Pancreas (tissue), 10 donors: ENCODE data around the gene EHF. TPM values are rescaled to one million over a fixed set of nuclear protein-coding genes. Genes with fewer than 3 reads are reported as not detected.

Experiments used
- ATAC-seq, 4 donors: fragments of 200-7000 bp; cut with Tn5 transposase; one replicate each; pipeline versions ENCODE4 v1.8.0 to v1.9.1; 2020; ENCODE audit warnings: mild to moderate bottlenecking in 4 of 4, moderate library complexity in 4 of 4
- DNase-seq, 6 donors: peaks; one replicate each; pipeline ENCODE4 v3.0.0-alpha.2; 2020
- FAIRE-seq: peaks from 2 replicates; lab custom pipeline; 2012; peaks lifted over from hg19 to GRCh38; lab: Jason Lieb, UNC
- H3K27ac ChIP-seq, 4 donors: fragments of 200-600 bp; sonication (generic); 1 replicate in 3 of 4; 2 replicates in 1 of 4; pipeline versions ENCODE4 v1.5.0 to v1.8.0; 2020
- H3K27me3 ChIP-seq, 4 donors: fragments of 200-600 bp; one replicate each; pipeline ENCODE4 v1.8.0; 2021
- H3K36me3 ChIP-seq, 3 donors: fragments of 200-600 bp; sonication (generic) in 1 of 3; one replicate each; pipeline versions ENCODE4 v1.5.0 to v1.8.0; 2020 to 2021
- H3K4me1 ChIP-seq, 3 donors: fragments of 200-600 bp; one replicate each; pipeline ENCODE4 v1.8.0; 2021
- H3K4me3 ChIP-seq, 4 donors: fragments of 200-600 bp; sonication (generic) in 2 of 4; one replicate each; pipeline versions ENCODE4 v1.5.0 to v1.8.0; 2020 to 2021
- H3K9me3 ChIP-seq, 4 donors: fragments of 200-600 bp; one replicate each; pipeline ENCODE4 v1.8.0; 2021
- CTCF ChIP-seq, 4 donors: fragments of 200-600 bp; sonication (generic) in 3 of 4; IDR thresholded peaks; one replicate each; pipeline versions ENCODE4 v1.5.0 to v1.8.0; 2021; ENCODE audit warnings: antibody characterized with exemption in 4 of 4
- WGBS, 2 donors: extraction: QIAGEN DNeasy Blood & Tissue Kit; methylation state at CpG; one replicate each; pipeline ENCODE4 v1.1.7; 2013; 5-methylcytosine and 5-hydroxymethylcytosine counted together
- intact Hi-C, 3 donors: fragments of 100-400 bp; cut with DNase I; formaldehyde crosslinking; loops; one replicate each; pipeline versions ENCODE4 v1.11.1 to v1.14.2; 2022
- polyA plus RNA-seq, 2 donors: library from polyadenylated mRNA; stranded (reverse); fragments of 200-250 nt; gene quantifications; one replicate each; pipeline ENCODE4 v1.2.3, GENCODE V29; 2013
- total RNA-seq, 6 donors: library from RNA; stranded (reverse); fragmentation: NEBNext Ultra II Directional in 4 of 6; extraction: Animal tissue kit (Norgen Biotek cat#: 25700) in 4 of 6; gene quantifications; one replicate each; pipeline versions ENCODE4 v1.2.1 to v1.2.4, GENCODE V29; 2021 to 2023
- donor health status: healthy with polysubstance abuse.
- donor health status: DM: no; HTN: no; CAD: no; lungs with moderate emphysema.
- donor health status: DM: no; HTN: no; CAD: no.
- donor health status: control.
- donor health status: control.
- donor health status: Bipolar disorder and iron deficiency.
- donor health status: DM: yes; HTN: yes; CAD: no.
- donor health status: DM: no; HTN: no; CAD: no.
- donor health status: DM: no; HTN: no; CAD: no.
- donor health status: DM: yes; HTN: yes; CAD: no.

The EHF gene
- total and polyA plus RNA-seq, 8 donors, result 7.7 to 58.2 (median 32.4) TPM

- Histone ChIP-seq H3K4me3 (no peak overlapping the region), H3K36me3 (no peaks in the 10 kb centered on the region), H3K4me1 (peaks cover 21 to 47% (median 28%) of the 10 kb centered on the region in 3 donors), H3K27ac (peak overlapping the region in 2 of 4 donors; percentile 16 to 47), H3K9me3 (no peaks in the 10 kb centered on the region), H3K27me3 (no peaks in the 10 kb centered on the region)
- FAIRE-seq, result no peak
- TF ChIP-seq CTCF (IDR thresholded peaks at IDR 0.05), result no peak
- 11 to 15% methylated on average over 7 of the region's 7 CpGs for WGBS, 2 donors
- peak in 2 of 6 donors; percentile 47 to 50 for DNase-seq
- intact Hi-C loops, result no loop called here
- ATAC-seq, result peak in 3 of 4 donors; percentile 17 to 55 (median 18)
These were observed 3.9 kb upstream of the EHF start for GRCh38 chr11:34616830-34617504.

DNA sequence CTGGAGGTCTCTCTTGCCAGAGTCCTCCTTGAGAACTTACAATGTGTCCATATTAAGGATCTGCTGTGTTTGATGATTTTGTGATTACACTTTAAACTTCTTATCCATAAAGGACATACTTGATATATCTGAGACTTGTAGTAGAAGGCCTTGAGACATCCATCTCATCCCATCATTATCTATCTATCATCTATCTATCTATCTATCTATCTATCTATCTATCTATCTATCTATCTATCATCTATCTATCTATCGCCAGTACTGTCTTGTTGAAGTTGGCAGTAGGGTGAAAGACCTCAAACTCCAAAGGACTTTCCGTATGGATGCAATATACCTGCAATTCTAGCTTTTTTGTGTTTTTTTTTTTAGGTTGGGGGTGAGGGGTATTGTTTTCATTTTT is 2.5 kb upstream of the EHF start:
- Histone ChIP-seq H3K27me3 (no peaks in the 10 kb centered on the region), H3K9me3 (no peaks in the 10 kb centered on the region), H3K4me3 (no peak overlapping the region), H3K27ac (peak overlapping the region in 1 of 4 donors; percentile 95), H3K4me1 (peaks cover 21 to 45% (median 28%) of the 10 kb centered on the region in 3 donors), H3K36me3 (no peaks in the 10 kb centered on the region)
- WGBS, 2 donors, result 88 to 90% methylated on average over 2 of the region's 2 CpGs
- TF ChIP-seq CTCF (IDR thresholded peaks at IDR 0.05), result no peak
- intact Hi-C loops, result no loop called here
- ATAC-seq, result no peak
- DNase-seq, result no peak
- no peak for FAIRE-seq

DNA sequence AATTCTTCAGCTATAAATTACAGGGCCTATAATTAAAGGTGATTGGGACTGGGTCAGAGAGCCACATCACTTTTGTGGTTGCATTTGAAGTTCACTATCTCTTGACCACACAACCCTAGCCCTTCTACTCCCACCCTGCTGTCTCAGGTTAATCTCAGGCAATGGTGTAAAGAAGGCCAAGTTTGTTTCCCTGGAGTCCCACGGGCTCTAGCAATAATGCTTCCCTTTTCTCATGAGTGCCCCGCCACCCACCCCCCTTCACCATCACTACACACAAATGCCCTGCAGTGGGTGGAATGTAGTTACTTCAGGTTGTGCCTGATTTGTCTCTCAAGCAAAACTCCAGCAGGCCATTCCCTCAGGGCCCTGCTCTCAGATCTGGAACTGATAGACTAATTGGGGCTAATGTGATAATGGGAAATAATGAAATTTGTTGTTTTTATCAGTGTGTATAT is 1.8 kb upstream of the EHF start:
- no peak for FAIRE-seq
- H3K36me3 ChIP-seq, result no peaks in the 10 kb centered on the region
- H3K27me3 ChIP-seq, result no peaks in the 10 kb centered on the region
- 70 to 74% methylated on average over 2 of the region's 2 CpGs for WGBS, 2 donors
- intact Hi-C loops, result no loop called here
- peak overlapping the region in 2 of 4 donors; percentile 95 to 96 for H3K27ac ChIP-seq
- no peak for DNase-seq
- no peak for ATAC-seq
- H3K9me3 ChIP-seq, result no peaks in the 10 kb centered on the region
- no peak for TF ChIP-seq CTCF (IDR thresholded peaks at IDR 0.05)
- no peak overlapping the region for H3K4me3 ChIP-seq
- H3K4me1 ChIP-seq, result peaks cover 21 to 44% (median 28%) of the 10 kb centered on the region in 3 donors

GRCh38 chr11:34620202-34620601 is 691 bp upstream of the EHF start:
- no peak for TF ChIP-seq CTCF (IDR thresholded peaks at IDR 0.05)
- Histone ChIP-seq H3K9me3 (no peaks in the 10 kb centered on the region), H3K27me3 (no peaks in the 10 kb centered on the region), H3K36me3 (no peaks in the 10 kb centered on the region), H3K27ac (peak overlapping the region; percentile 19 to 96 (median 73)), H3K4me3 (peak overlapping the region in 2 of 4 donors; percentile 42), H3K4me1 (peaks cover 21 to 39% (median 22%) of the 10 kb centered on the region in 3 donors)
- ATAC-seq (peak in 1 of 4 donors; percentile 1), DNase-seq (no peak), FAIRE-seq (no peak)
- intact Hi-C loops, result no loop called here
- WGBS, 2 donors, result 54 to 60% methylated on average over 2 of the region's 2 CpGs

DNA sequence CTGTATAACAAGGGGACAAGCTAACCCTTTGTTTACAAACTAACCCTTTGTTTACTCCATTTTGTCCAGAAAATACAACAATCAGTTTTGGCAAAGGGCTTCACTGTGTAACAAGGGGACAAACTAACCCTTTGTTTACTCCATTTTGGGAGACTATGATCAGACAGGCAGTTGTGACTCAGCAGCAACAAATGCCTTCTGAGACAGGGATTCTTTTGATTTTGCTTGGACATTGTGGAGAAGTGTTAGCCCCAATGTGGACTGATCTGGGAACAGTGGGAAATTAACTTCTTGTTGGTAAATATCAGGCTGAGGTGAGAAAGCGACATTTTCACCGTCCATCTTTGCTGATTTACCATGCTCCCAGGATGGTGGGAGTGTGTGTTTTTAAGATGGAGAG is 983 bp downstream of the EHF start:
- Histone ChIP-seq H3K9me3 (no peaks in the 10 kb centered on the region), H3K27ac (peak overlapping the region; percentile 54 to 96 (median 84)), H3K4me3 (peak overlapping the region; percentile 6 to 42 (median 34)), H3K36me3 (no peaks in the 10 kb centered on the region), H3K4me1 (peaks cover 16 to 32% (median 16%) of the 10 kb centered on the region in 3 donors), H3K27me3 (no peaks in the 10 kb centered on the region)
- intact Hi-C loops, result no loop called here
- 49 to 60% methylated on average over 2 of the region's 2 CpGs for WGBS, 2 donors
- DNase-seq (no peak), FAIRE-seq (no peak), ATAC-seq (peak in 3 of 4 donors; percentile 11 to 27 (median 26))
- no peak for TF ChIP-seq CTCF (IDR thresholded peaks at IDR 0.05)
